Bone marrow (tissue), 2 donors: ENCODE results near the gene KCNMB2.

Experiments
- DNase-seq, 2 donors: peaks; one replicate each; lab custom pipeline; 2025; lab: John Stamatoyannopoulos, UW

The KCNMB2 gene

GRCh38 chr3:178646186-178646862 is 110.1 kb downstream of the KCNMB2 start:
- DNase-seq, result no peak

- no peak for DNase-seq
These were observed 119.3 kb downstream of the KCNMB2 start for GRCh38 chr3:178655488-178655887.

DNA sequence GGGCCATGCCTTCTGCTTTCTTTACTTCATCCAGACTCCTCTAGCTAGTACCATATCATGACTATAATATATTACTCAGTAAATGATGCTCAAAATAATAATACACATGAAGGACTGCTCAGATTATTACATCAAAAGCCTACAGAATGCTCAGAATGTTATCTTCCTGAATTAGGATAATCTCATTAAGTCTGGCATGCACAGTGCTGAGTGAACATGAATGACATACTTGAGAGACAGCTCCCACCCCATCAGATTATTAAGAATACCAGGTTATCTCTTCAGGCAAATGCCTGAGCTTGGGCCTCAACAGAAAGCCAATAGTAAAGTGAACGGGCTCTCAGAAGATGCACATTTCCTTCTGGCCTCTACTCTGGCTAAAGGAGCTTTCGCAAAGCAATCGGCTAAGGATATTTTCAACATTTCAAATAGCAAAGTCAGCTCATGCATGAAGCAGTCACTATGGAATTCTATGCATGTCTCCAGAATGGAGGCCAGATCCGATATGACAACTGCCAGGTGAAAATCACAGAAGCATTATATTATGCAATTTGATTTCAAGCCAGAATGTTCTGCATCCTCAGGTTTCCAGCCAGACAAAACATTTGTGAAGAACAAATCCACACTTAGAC is 122.6 kb downstream of the KCNMB2 start:
- DNase-seq, result no peak

GRCh38 chr3:178663201-178663934 is 127.1 kb downstream of the KCNMB2 start:
- DNase-seq, result no peak

DNA sequence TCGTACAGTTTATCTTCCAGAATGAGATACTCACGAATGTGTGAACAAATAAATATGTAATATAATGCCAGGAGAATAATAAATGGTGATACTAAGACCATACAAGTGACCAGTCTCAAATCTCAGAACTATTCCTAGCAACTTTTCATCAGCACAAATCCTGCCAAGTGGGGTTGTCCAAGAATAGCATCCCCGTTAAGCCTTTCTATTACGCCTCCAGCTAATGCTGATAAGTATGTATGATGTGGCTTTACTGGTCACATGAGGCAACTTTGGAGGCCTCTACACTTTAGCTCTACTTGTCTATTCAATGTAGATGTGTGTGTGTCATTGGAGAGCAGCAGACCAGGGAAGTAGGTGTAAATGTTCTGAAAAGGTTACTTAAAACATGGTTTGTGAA is 129.5 kb downstream of the KCNMB2 start:
- no peak for DNase-seq

GRCh38 chr3:178669022-178669601 is 132.9 kb downstream of the KCNMB2 start:
- no peak for DNase-seq

- DNase-seq, result no peak
These were observed 133.5 kb downstream of the KCNMB2 start for GRCh38 chr3:178669758-178670157.

GRCh38 chr3:178671377-178671776 is 135.1 kb downstream of the KCNMB2 start:
- no peak for DNase-seq

- DNase-seq, result no peak
These were observed 135.6 kb downstream of the KCNMB2 start for GRCh38 chr3:178671791-178672190.

GRCh38 chr3:178672275-178672674 is 136.0 kb downstream of the KCNMB2 start:
- no peak for DNase-seq

- DNase-seq, result no peak
These were observed 137.3 kb downstream of the KCNMB2 start for GRCh38 chr3:178673529-178673928.

- no peak for DNase-seq
These were observed 139.8 kb downstream of the KCNMB2 start for GRCh38 chr3:178676077-178676476.

DNA sequence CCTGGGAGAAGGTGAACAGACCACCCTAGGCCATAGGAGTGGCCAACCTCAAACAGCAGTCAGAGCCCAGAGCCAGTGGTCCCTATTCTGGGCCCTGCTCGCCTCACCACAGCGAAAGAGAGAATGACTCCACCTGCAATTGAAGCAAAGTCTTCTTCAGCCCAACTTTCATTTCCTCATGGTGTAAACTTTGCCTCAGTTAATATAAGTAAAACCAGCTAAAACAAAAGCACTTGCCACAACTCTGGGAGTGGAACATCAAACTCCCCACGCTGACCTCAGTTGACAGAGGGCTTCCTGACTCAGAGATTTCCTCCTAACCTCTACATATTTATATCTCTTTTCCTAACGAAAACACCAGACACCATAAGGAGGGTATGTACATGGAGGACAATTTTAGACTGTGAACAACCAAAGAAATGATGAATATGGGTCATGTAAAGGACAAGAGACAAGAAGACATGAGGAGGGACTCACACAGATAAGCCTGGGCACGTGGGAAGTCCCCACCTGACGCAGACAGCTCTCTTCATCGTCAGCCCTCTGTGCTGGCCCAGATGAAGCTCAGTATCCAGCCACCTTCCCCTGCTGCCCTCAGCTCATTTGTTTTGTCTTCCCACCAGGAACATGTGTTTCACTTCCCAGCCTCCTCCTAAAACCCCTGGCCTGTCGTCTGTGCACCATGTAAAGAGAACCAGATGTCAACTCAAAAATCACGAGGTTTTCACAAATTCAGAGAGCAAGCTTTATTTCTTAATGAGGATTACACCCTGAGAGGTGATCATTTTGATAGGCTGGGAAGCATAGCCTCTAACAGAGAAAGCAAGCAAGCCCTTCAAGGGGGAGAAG is 140.9 kb downstream of the KCNMB2 start:
- DNase-seq, result no peak

GRCh38 chr3:178677961-178678360 is 141.7 kb downstream of the KCNMB2 start:
- DNase-seq, result no peak

GRCh38 chr3:178680037-178680436 is 143.8 kb downstream of the KCNMB2 start:
- no peak for DNase-seq

DNA sequence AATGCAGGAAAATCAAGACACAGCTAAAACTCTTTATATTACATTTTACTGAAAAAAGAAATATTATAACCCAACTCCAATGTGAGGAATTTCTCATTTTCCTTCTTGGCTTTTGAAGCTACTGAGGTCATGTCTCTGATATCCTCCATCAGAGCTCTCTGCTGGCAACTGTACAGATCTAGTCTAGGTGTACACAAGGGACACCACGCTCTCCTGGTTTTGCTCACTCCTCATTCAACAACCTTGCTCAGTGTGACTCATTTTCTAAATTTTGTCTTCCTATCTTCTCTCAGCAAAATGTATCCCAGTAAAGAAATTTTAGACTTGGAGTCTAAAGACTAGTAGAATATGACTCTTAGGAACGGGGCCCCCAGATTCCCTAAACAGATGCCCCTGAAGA is 144.3 kb downstream of the KCNMB2 start:
- no peak for DNase-seq

DNA sequence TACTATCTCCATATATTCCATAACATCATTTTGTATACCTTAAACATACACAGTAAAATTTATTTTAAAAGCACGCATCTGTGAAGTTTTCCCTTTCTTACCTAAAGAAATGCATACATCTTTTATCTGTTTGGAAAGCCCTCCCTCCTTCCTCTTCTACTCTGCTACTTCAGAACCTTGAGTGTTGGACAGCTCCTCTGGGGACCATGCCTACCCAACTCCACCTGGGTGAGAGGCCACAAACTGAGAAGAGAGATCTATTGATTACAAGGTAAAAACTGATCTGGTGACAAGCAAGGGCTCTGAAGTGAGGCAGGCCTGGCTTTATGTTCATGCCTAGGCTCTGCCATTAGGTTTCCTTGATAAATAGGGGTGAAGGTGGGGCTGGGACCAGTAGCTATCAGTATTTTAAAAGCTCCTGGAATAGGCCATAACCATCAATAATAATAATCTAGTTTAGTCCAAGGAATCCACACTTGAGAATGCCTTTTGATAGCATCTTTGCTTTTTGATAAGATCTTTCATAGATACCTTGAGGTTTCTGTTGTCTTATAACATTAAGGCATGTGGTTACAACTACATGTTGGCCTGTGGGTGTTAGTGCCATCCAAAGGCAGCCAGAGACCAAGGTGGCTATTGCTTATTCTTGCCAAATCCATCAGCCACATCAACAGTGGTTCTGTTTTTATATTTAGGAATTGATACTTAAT is 148.8 kb downstream of the KCNMB2 start:
- DNase-seq, result no peak

GRCh38 chr3:178685591-178685906 is 149.3 kb downstream of the KCNMB2 start:
- DNase-seq, result no peak

GRCh38 chr3:178686826-178687225 is 150.6 kb downstream of the KCNMB2 start:
- DNase-seq, result no peak

- no peak for DNase-seq
These were observed 154.3 kb downstream of the KCNMB2 start for GRCh38 chr3:178690571-178690970.

GRCh38 chr3:178699364-178699763 is 163.1 kb downstream of the KCNMB2 start:
- DNase-seq, result no peak
